Psoas muscle (tissue), 8 donors: ENCODE measurements around the gene ZNF263. TPM values are rescaled to one million over a fixed set of nuclear protein-coding genes. Genes with fewer than 3 reads are reported as not detected.

Experiments used
- ATAC-seq, 4 donors: fragments of 200-7000 bp; cut with Tn5 transposase; one replicate each; pipeline ENCODE4 v1.9.1; 2020; ENCODE audit warnings: moderate library complexity in 3 of 4, mild to moderate bottlenecking in 2 of 4
- DNase-seq, 2 donors: peaks; one replicate each; pipeline ENCODE4 v3.0.0-alpha.2; 2020
- H3K27ac ChIP-seq: fragments of 200-600 bp; one replicate; pipeline ENCODE4 v1.8.0; 2022
- H3K27me3 ChIP-seq, 3 donors: fragments of 200-600 bp in 1 of 3; one replicate each; pipeline versions ENCODE4 v1.6.1 to v1.8.0; 2013 to 2022; ENCODE audit warnings: low read length in 2 of 3, mild to moderate bottlenecking in 2 of 3, moderate library complexity in 1 of 3; ENCODE audit not compliant: insufficient read depth in 3 of 3
- H3K36me3 ChIP-seq, 2 donors: fragments of 200-600 bp in 1 of 2; one replicate each; pipeline versions ENCODE4 v1.6.1 to v1.8.0; 2013 to 2022; ENCODE audit warnings: low read depth in 1 of 2, mild to moderate bottlenecking in 1 of 2, moderate library complexity in 1 of 2; ENCODE audit not compliant: insufficient read depth in 1 of 2
- H3K4me1 ChIP-seq: fragments of 200-600 bp; one replicate; pipeline ENCODE4 v1.8.0; 2022
- H3K4me3 ChIP-seq: fragments of 200-600 bp; one replicate; pipeline ENCODE4 v1.8.0; 2022; ENCODE audit warnings: mild to moderate bottlenecking
- H3K9me3 ChIP-seq: fragments of 200-600 bp; one replicate; pipeline ENCODE4 v1.8.0; 2022
- CTCF ChIP-seq: fragments of 200-600 bp; IDR thresholded peaks from one replicate; pipeline ENCODE4 v1.8.0; 2022; ENCODE audit warnings: antibody characterized with exemption
- whole genome bisulfite sequencing, 3 donors: extraction: QIAGEN DNeasy Blood & Tissue Kit; methylation state at CpG; one replicate each; pipeline versions ENCODE4 v1.1.6 to v1.1.7; 2013; 5-methylcytosine and 5-hydroxymethylcytosine counted together
- intact Hi-C, 2 donors: fragments of 100-400 bp; cut with DNase I; formaldehyde crosslinking; loops; one replicate each; pipeline versions ENCODE4 v1.11.0 to v1.14.2; 2022
- polyA plus RNA-seq, 3 donors: library from polyadenylated mRNA; stranded (reverse); fragments of 200-250 nt; gene quantifications; one replicate each; pipeline ENCODE4 v1.2.3, GENCODE V29; 2013
- total RNA-seq, 4 donors: library from RNA; stranded (reverse); fragmentation: NEBNext Ultra II Directional in 2 of 4; extraction: Animal tissue kit (Norgen Biotek cat#: 25700) in 2 of 4; gene quantifications; one replicate each; pipeline versions ENCODE4 v1.2.1 to v1.2.4, GENCODE V29; 2021 to 2023
- donor health status: healthy with polysubstance abuse.
- donor health status: DM: no; HTN: no; CAD: no; lungs with moderate emphysema.
- donor health status: Bipolar disorder and iron deficiency.
- donor health status: healthy.
- donor health status: DM: yes; HTN: yes; CAD: no.
- donor health status: DM: no; HTN: no; CAD: no.
- donor health status: DM: no; HTN: no; CAD: no.
- donor health status: DM: yes; HTN: yes; CAD: no.

ZNF263 gene
- total and polyA plus RNA-seq, 7 donors: 6.1 to 23.9 (median 11.8) TPM

DNA sequence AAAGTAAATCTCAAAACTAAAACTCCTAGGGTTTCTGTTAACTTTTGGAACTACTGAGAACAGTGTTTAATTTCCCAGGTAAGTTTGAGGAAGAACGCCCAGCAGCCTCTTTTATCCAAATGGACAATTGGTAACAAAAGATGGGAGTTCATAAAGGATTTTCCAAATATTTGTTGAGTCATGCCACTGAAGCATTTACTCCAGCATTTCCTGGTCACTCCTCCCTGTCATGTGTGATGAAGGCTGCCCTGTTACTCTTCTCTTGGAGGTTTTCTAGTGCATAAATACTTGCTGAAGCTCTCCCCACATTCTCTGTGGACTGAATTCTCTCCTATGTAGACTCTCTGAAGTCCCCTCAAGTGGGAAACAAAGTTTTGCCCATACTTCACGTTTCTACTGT lies 38.5 kb downstream of the ZNF263 start:
- Histone ChIP-seq H3K36me3 (peaks cover 17 to 18% of the 10 kb centered on the region in 2 donors), H3K27ac (no peak overlapping the region), H3K4me3 (no peak overlapping the region), H3K9me3 (peaks cover 86% of the 10 kb centered on the region), H3K4me1 (no peaks in the 10 kb centered on the region), H3K27me3 (no peaks in the 10 kb centered on the region)
- DNase-seq: no peak
- WGBS, 3 donors: 59 to 64% (median 64%) methylated on average over 2 of the region's 2 CpGs
- no peak for ATAC-seq
- TF ChIP-seq CTCF: no peak
- intact Hi-C loops: no loop called here

- H3K27ac ChIP-seq: no peak overlapping the region
- H3K4me3 ChIP-seq: no peak overlapping the region
- no peaks in the 10 kb centered on the region for H3K27me3 ChIP-seq
- peaks cover 30% of the 10 kb centered on the region for H3K9me3 ChIP-seq
- ATAC-seq (no peak), DNase-seq (no peak)
- TF ChIP-seq CTCF: no peak
- intact Hi-C loops: no loop called here
- no peaks in the 10 kb centered on the region for H3K36me3 ChIP-seq
- no peaks in the 10 kb centered on the region for H3K4me1 ChIP-seq
- 78 to 85% (median 82%) methylated on average over 4 of the region's 4 CpGs for WGBS, 3 donors
These were observed 44.2 kb downstream of the ZNF263 start for GRCh38 chr16:3327514-3327913.

GRCh38 chr16:3328104-3328503 lies 44.8 kb downstream of the ZNF263 start:
- no peak for DNase-seq
- Histone ChIP-seq H3K27me3 (no peaks in the 10 kb centered on the region), H3K27ac (no peak overlapping the region), H3K4me1 (no peaks in the 10 kb centered on the region), H3K9me3 (peaks cover 24% of the 10 kb centered on the region), H3K36me3 (no peaks in the 10 kb centered on the region), H3K4me3 (no peak overlapping the region)
- WGBS, 3 donors: 45 to 54% (median 49%) methylated on average over 3 of the region's 3 CpGs
- intact Hi-C loops: no loop called here
- no peak for TF ChIP-seq CTCF
- ATAC-seq: no peak

- Histone ChIP-seq H3K4me3 (no peak overlapping the region), H3K36me3 (no peaks in the 10 kb centered on the region), H3K4me1 (no peaks in the 10 kb centered on the region), H3K27me3 (no peaks in the 10 kb centered on the region), H3K27ac (no peak overlapping the region), H3K9me3 (peaks cover 21% of the 10 kb centered on the region)
- no peak for TF ChIP-seq CTCF
- ATAC-seq: no peak
- intact Hi-C loops: no loop called here
- no peak for DNase-seq
- 43 to 61% (median 50%) methylated on average over 2 of the region's 2 CpGs for WGBS, 3 donors
These were observed 45.4 kb downstream of the ZNF263 start for GRCh38 chr16:3328643-3329042.

Other genes starting within 250 kb of the ZNF263 start
- not detected for gene BICDL2, start 246.5 kb upstream of the ZNF263 start, total RNA-seq
- under 1 TPM in 2 of 3 donors, not detected in 1; 0.01 to 0.18 TPM for gene BICDL2, start 246.5 kb upstream of the ZNF263 start, polyA plus RNA-seq
- 1 to 10 TPM in 3 of 4 donors, under 1 TPM in 1; 0.67 to 2.3 (median 1.2) TPM for gene MMP25, start 236.9 kb upstream of the ZNF263 start, total RNA-seq
- gene MMP25, start 236.9 kb upstream of the ZNF263 start, polyA plus RNA-seq: 1 to 10 TPM in 1 of 3 donors, under 1 TPM in 2; 0.13 to 1.2 (median 0.23) TPM
- 100 to 1,000 TPM in 3 of 4 donors, 10 to 100 TPM in 1; 90.5 to 192 (median 123) TPM for gene IL32, start 217.9 kb upstream of the ZNF263 start, total RNA-seq
- 100 to 1,000 TPM; 302 to 749 (median 618) TPM for gene IL32, start 217.9 kb upstream of the ZNF263 start, polyA plus RNA-seq
- under 1 TPM in 1 of 4 donors, not detected in 3; 0.16 TPM for gene ZSCAN10, start 184.2 kb upstream of the ZNF263 start, total RNA-seq
- under 1 TPM in 1 of 3 donors, not detected in 2; 0.07 TPM for gene ZSCAN10, start 184.2 kb upstream of the ZNF263 start, polyA plus RNA-seq
- gene ZNF205, start 170.9 kb upstream of the ZNF263 start, total RNA-seq: 1 to 10 TPM; 1.8 to 4.1 (median 1.9) TPM
- 1 to 10 TPM; 1.9 to 5.4 (median 4.6) TPM for gene ZNF205, start 170.9 kb upstream of the ZNF263 start, polyA plus RNA-seq
- 10 to 100 TPM in 1 of 4 donors, 1 to 10 TPM in 3; 8.1 to 11.6 (median 9.2) TPM for gene ZNF213, start 148.5 kb upstream of the ZNF263 start, total RNA-seq
- 10 to 100 TPM in 2 of 3 donors, 1 to 10 TPM in 1; 7.9 to 19.1 (median 18.9) TPM for gene ZNF213, start 148.5 kb upstream of the ZNF263 start, polyA plus RNA-seq
- gene OR1F1, start 95.3 kb upstream of the ZNF263 start, total RNA-seq: not detected
- gene OR1F1, start 95.3 kb upstream of the ZNF263 start, polyA plus RNA-seq: not detected
- 1 to 10 TPM; 2.8 to 4.0 (median 3.4) TPM for gene ZNF200, start 48.3 kb upstream of the ZNF263 start, total RNA-seq
- 1 to 10 TPM; 1.3 to 5.8 (median 2.6) TPM for gene ZNF200, start 48.3 kb upstream of the ZNF263 start, polyA plus RNA-seq
- under 1 TPM; 0.24 to 0.81 (median 0.69) TPM for gene MEFV, start 26.9 kb upstream of the ZNF263 start, total RNA-seq
- gene MEFV, start 26.9 kb upstream of the ZNF263 start, polyA plus RNA-seq: under 1 TPM; 0.07 to 0.09 (median 0.08) TPM
- gene TIGD7, start 21.9 kb downstream of the ZNF263 start, total RNA-seq: 1 to 10 TPM; 5.8 to 7.6 (median 6.5) TPM
- gene TIGD7, start 21.9 kb downstream of the ZNF263 start, polyA plus RNA-seq: 1 to 10 TPM; 3.1 to 9.4 (median 5.7) TPM
- gene ZNF75A, start 22.0 kb downstream of the ZNF263 start, total RNA-seq: 10 to 100 TPM; 11.4 to 20.5 (median 15.4) TPM
- 10 to 100 TPM in 2 of 3 donors, 1 to 10 TPM in 1; 7.4 to 15.7 (median 13.4) TPM for gene ZNF75A, start 22.0 kb downstream of the ZNF263 start, polyA plus RNA-seq
- gene OR2C1, start 72.4 kb downstream of the ZNF263 start, total RNA-seq: not detected
- not detected for gene OR2C1, start 72.4 kb downstream of the ZNF263 start, polyA plus RNA-seq
- 1 to 10 TPM; 4.7 to 9.5 (median 6.2) TPM for gene ZSCAN32, start 117.5 kb downstream of the ZNF263 start, total RNA-seq
- gene ZSCAN32, start 117.5 kb downstream of the ZNF263 start, polyA plus RNA-seq: 1 to 10 TPM; 4.6 to 9.8 (median 5.6) TPM
- 1 to 10 TPM; 6.2 to 8.4 (median 7.6) TPM for gene ZNF174, start 117.7 kb downstream of the ZNF263 start, total RNA-seq
- gene ZNF174, start 117.7 kb downstream of the ZNF263 start, polyA plus RNA-seq: 10 to 100 TPM in 1 of 3 donors, 1 to 10 TPM in 2; 6.1 to 23.3 (median 6.5) TPM
- 1 to 10 TPM in 3 of 4 donors, under 1 TPM in 1; 0.79 to 1.3 (median 1.2) TPM for gene ZNF597, start 160.0 kb downstream of the ZNF263 start, total RNA-seq
- 1 to 10 TPM in 1 of 3 donors, under 1 TPM in 2; 0.63 to 1.7 (median 0.98) TPM for gene ZNF597, start 160.0 kb downstream of the ZNF263 start, polyA plus RNA-seq
- 10 to 100 TPM; 17.9 to 20.1 (median 19.0) TPM for gene NAA60, start 160.2 kb downstream of the ZNF263 start, total RNA-seq
- gene NAA60, start 160.2 kb downstream of the ZNF263 start, polyA plus RNA-seq: 10 to 100 TPM; 20.9 to 29.3 (median 23.4) TPM
- gene C16orf90, start 212.0 kb downstream of the ZNF263 start, total RNA-seq: not detected
- not detected for gene C16orf90, start 212.0 kb downstream of the ZNF263 start, polyA plus RNA-seq
- gene CLUAP1, start 217.5 kb downstream of the ZNF263 start, total RNA-seq: 10 to 100 TPM; 16.7 to 19.5 (median 17.9) TPM
- 10 to 100 TPM in 1 of 3 donors, 1 to 10 TPM in 2; 7.4 to 17.3 (median 8.2) TPM for gene CLUAP1, start 217.5 kb downstream of the ZNF263 start, polyA plus RNA-seq